ENCODE results near the gene MYO15B.
A peak's percentile ranks its signal among the peaks of the same experiment; 100 is the strongest.

Gene MYO15B

DNA sequence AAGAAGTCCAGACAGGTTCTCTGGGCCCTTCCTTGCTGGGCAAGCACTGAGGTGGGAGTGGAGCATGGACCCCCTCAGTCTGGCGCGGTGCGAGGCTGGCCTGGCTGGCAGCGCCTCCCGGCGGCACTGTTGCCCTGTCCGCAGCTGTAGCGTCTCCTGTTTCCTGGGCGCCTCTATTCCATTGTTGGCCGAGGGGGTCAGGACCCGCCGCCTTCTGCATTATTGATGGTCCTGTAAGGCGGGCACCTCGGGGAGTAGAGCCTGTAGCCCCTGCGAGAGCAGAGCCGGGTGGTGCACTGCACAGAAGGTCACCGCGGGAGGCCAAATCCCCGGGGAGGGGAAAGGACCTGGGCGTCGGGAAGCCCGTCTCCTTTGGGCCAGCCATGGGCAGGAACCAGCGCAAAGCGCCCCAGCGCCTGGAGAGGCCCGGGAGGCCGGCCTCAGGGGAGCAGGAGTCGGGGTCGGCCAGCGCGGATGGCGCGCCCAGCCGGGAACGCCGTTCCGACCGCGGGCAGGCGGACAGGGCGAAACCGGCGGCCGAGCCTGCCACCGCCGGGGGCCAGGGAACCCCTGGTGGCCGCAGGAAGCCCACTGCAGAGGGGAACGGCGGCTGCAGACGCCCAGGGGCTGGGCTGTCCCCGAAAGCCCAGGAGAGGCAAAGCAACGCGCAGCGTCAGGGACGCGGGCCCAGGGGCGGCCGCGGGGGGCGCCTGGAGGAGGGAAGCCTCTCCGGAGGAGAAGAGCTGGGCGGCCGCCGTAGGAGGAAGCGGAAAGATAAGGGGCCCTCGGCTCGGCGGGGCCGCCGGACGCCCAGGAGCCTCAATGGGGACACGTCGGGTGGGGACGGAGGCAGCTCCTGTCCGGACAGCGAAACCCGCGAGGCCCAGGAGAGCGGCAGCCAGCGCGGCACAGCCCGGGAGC, at the start of gene MYO15B:
Gene MYO15B (plus strand): TSS at position 126 of the 921 bp plus-strand sequence. CDS start 258 bp downstream, at position 384.
- peak; percentile 46 for DNase-seq (ENCODE audit: low read depth)

DNA sequence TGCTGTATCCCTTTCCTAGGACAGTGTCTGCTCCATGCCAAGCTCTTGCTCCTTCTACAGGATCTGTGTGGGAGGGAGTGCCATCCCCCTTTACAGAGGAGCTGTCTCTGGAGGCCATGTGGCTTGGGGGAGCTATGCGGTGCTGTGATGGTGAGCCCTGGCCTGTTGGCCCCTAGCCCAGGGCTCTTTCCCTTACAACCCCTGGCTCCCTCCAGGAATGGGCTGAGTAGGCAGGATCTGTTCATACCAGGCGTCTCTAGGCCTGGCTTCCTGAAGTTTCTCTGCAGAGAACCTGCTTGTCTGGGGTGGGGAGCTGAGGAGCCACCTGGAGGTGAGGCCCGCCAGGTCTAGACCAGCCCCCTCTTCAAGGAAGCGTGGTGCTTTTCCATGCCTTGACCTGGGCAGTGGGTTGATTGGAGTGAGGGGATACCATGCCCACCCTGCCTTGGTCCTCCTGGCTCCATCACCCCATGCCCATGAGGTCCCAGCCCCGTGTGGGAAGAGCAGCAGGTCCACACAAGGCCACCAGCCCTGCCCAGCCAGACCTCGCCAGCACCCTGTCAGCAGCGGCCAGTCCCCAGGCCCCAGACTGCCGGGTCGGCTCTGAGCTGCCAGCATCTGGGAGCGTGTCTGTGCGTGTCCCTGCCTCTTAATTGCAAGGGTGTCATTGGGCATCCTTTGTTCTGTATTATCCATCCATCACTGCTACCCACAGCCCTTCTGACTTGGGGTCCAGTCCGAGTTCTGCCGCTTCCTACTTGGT, 47.5 kb upstream of the MYO15B start:
- no peak for DNase-seq (ENCODE audit: low read depth)

- no peak for DNase-seq (ENCODE audit: low read depth)
Observed at GRCh38 chr17:75540923-75541503, 46.6 kb upstream of the MYO15B start.

- DNase-seq (ENCODE audit: low read depth) = no peak
Observed at GRCh38 chr17:75542229-75542628, 45.4 kb upstream of the MYO15B start.

GRCh38 chr17:75542728-75543336, 44.8 kb upstream of the MYO15B start:
- no peak for DNase-seq (ENCODE audit: low read depth)

- DNase-seq (ENCODE audit: low read depth) = no peak
Observed at GRCh38 chr17:75544250-75544649, 43.4 kb upstream of the MYO15B start.

GRCh38 chr17:75546181-75546580, 41.4 kb upstream of the MYO15B start:
- no peak for DNase-seq (ENCODE audit: low read depth)

- DNase-seq (ENCODE audit: low read depth) = no peak
Observed at GRCh38 chr17:75547091-75547490, 40.5 kb upstream of the MYO15B start.

- no peak for DNase-seq (ENCODE audit: low read depth)
Observed at GRCh38 chr17:75548813-75549212, 38.8 kb upstream of the MYO15B start.

- DNase-seq (ENCODE audit: low read depth) = no peak
Observed at GRCh38 chr17:75549246-75550138, 38.1 kb upstream of the MYO15B start.

- DNase-seq (ENCODE audit: low read depth) = no peak
Observed at GRCh38 chr17:75550139-75550465, 37.5 kb upstream of the MYO15B start.

- DNase-seq (ENCODE audit: low read depth) = no peak
Observed at GRCh38 chr17:75551266-75551665, 36.3 kb upstream of the MYO15B start.

GRCh38 chr17:75552425-75553294, 34.9 kb upstream of the MYO15B start:
- no peak for DNase-seq (ENCODE audit: low read depth)

DNA sequence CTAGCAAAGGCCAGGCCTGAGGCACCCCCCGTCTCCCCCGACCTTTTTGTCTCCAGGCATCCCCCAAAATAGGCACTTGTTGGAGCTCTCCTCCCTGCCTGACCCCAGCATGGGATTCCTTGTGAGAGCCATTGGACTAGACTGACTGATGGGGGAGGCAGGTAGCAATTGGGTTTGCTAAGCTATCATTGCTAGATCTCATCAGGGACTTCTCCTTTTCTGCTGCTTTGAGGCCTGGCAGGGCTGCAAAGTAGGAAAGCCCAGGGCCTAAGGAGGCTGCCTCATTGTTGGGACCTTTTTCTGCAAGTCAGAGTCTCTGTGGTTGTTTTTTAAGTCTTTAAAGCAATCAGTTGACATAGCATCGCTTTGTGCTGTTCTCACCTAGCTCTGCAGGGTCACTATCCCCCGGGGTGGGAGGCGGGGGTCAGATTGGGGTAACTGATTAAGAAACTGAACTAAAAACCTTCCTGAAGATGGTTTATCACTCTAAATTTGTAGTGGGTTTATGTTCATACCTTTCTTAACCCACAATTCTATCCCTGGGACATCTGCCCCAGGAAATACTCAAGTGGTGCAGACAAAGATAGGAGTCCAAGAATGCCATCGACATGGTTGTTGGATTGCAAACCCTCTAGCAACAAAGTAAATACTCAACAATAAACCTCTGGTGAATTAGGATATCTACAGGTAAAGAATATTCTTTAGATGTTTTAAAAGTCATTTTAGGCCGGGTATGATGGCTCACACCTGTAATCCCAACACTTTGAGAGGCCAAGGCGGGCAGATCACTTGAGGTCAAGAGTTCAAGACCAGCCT, 34.1 kb upstream of the MYO15B start:
- DNase-seq (ENCODE audit: low read depth) = no peak

DNA sequence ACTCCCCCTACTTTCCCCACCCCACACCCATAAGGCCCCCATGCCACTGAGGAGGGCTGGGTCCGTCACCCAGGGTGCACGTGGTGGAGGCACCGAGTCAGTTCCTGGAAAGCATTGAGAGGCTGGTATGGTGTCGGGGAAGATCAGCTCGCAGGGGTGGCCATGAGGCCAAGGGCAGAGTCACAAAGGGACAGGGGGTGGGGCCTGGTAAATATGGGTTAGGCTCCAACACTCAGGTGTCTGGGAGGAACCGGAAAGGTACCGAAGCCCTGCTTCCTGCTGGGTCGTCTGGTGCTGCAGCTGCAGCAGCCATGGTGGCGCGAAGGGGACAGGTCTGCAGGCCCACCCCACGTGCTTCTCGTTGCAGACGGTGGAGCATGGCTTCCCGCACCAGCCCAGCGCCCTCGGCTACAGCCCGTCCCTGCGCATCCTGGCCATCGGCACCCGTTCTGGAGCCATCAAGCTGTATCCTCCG, 31.9 kb upstream of the MYO15B start:
- DNase-seq (ENCODE audit: low read depth) = no peak

- DNase-seq (ENCODE audit: low read depth) = no peak
Observed at GRCh38 chr17:75557075-75557851, 30.3 kb upstream of the MYO15B start.

DNA sequence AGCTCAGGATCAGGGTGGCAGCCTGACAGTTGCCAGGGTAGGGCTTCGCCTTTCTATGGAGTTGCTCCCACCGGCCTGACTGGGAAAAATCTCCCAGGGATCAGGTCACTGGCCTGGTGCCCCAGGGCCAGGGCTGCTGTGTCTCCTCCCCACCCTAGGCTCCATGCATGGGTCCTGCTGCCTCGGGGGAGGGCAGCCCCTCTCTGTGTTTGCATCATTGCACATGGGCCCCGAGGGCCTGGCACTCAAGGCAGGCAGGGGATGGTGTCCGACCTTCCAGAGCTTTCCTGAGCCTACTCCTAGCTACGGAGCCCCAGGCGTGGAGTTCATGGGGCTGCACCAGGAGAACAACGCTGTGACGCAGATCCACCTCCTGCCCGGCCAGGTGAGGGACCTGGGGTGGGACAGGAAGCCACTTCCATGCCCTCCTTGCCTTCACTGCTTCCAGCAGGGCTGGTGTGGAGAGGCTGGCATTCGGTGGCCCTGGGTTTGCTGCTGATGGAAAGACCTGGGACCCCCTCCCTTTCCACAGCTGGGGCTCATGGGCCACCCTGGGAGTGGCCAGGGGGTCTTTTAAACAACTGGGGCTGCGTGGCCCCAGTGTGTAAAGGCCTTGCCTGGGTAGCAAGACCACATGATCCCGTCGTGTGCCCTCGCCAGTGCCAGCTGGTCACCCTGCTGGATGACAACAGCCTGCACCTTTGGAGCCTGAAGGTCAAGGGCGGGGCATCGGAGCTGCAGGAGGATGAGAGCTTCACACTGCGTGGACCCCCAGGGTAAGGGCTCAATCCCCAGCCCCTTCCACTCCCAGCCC, 29.5 kb upstream of the MYO15B start:
- DNase-seq (ENCODE audit: low read depth) = no peak
